SK-N-SH treated with all-trans-retinoic acid at 6 μM for 48 hours (cell line): ENCODE results near the gene ITGB2.

Source experiments
- TOX ChIP-seq: fragments of 250-450 bp; sonication (Bioruptor Pico); IDR thresholded peaks from 2 replicates; pipeline ENCODE4 v1.8.0; 2021; ENCODE audit warnings: mild to moderate bottlenecking, moderate library complexity, borderline replicate concordance
- ZFP30 ChIP-seq: fragments of 450-650 bp; formaldehyde crosslinking; IDR thresholded peaks from 2 replicates; pipeline ENCODE4 v1.5.0; 2022; ENCODE audit warnings: mild to moderate bottlenecking, moderate library complexity

DNA sequence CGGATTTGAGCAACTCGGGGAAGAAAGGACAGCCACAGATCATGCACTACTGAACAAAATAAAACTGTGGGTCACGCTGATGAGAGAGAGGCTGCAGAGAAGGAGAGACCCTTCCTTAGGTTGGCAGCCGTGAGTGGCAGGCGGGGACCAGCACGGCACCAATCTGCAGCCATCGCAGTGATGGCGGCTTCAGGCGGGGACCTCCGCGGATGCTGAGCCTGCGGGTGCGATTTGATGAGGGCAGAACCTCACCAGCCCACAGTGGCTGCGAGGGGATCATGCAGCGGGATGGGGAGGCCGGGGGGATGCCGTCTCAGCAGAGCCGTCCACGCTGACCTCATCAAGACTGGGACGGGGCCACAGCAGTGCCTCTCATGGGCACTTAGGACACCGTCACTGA lies 11.8 kb downstream of the ITGB2 start:
- TF ChIP-seq ZFP30 (CRISPR knock-in tag) (no peak), TOX (CRISPR knock-in tag) (no peak)
